ENCODE measurements around the gene SMG6. TPM values are rescaled to one million over a fixed set of nuclear protein-coding genes. Genes with fewer than 3 reads are reported as not detected.

The SMG6 gene
- total RNA-seq, 1 experiment from 2014 or later, result 36.1 TPM

DNA sequence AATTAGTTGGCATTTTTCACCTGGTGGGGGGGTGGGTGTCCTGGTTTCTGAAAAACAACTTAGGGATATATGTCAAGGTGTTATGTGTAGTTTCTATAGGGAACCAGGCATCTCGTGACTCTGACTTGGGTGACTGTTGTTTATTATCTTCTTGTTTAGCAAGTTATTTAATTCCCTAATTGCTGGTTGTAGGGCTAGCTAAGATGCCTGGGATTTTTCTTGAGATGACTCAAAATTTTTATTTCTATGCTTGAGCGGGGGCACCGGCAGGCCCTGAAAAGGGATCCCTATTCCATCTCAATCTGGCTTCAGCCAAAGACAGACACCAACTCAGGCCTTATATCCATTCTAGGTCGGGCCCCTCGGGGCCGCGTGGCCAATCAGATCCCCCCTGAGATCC is 270.4 kb downstream of the SMG6 start:
- no peak for DNase-seq (ENCODE audit: low spot score)
- BruUV-seq (replicated peaks), result no TSS peak
- no peak for TF ChIP-seq EZH2 (IDR thresholded peaks at IDR 0.05; ENCODE audit: borderline replicate concordance, low read depth, low read length, poor library complexity, severe bottlenecking)
- TF ChIP-seq, protein P1, sequence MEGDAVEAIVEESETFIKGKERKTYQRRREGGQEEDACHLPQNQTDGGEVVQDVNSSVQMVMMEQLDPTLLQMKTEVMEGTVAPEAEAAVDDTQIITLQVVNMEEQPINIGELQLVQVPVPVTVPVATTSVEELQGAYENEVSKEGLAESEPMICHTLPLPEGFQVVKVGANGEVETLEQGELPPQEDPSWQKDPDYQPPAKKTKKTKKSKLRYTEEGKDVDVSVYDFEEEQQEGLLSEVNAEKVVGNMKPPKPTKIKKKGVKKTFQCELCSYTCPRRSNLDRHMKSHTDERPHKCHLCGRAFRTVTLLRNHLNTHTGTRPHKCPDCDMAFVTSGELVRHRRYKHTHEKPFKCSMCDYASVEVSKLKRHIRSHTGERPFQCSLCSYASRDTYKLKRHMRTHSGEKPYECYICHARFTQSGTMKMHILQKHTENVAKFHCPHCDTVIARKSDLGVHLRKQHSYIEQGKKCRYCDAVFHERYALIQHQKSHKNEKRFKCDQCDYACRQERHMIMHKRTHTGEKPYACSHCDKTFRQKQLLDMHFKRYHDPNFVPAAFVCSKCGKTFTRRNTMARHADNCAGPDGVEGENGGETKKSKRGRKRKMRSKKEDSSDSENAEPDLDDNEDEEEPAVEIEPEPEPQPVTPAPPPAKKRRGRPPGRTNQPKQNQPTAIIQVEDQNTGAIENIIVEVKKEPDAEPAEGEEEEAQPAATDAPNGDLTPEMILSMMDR (conservative IDR thresholded peaks at IDR 0.05; ENCODE audit: low read depth, low read length), result no peak
- intact Hi-C loops (cut with micrococcal nuclease; ENCODE audit: unreplicated experiment), result loop anchor here (5.0 kb wide), 1 partner anchor 201 kb away; the partner anchor contains the start of gene RPA1
- Histone ChIP-seq H3K9me3 (ENCODE audit: low read depth, low read length, poor library complexity, severe bottlenecking) (no peaks in the 10 kb centered on the region), H3K27me3 (replicated peaks; ENCODE audit: insufficient read depth, low read depth, low read length, poor library complexity) (no peaks in the 10 kb centered on the region), H3K27ac (ENCODE audit: low read depth, low read length, poor library complexity, severe bottlenecking) (peak overlapping the region; percentile 73), H3K36me3 (ENCODE audit: insufficient read depth, low read length, poor library complexity, severe bottlenecking) (peaks cover 8% of the 10 kb centered on the region), H3K4me1 (ENCODE audit: insufficient read depth, low read length, poor library complexity, severe bottlenecking) (peaks cover 36% of the 10 kb centered on the region), H3K4me3 (ENCODE audit: low read depth, low read length, poor library complexity, severe bottlenecking) (no peak overlapping the region)
- POLR2A ChIA-PET (ENCODE audit: low non-redundant PET), result no interaction called here
- CTCF ChIA-PET, result no interaction called here

DNA sequence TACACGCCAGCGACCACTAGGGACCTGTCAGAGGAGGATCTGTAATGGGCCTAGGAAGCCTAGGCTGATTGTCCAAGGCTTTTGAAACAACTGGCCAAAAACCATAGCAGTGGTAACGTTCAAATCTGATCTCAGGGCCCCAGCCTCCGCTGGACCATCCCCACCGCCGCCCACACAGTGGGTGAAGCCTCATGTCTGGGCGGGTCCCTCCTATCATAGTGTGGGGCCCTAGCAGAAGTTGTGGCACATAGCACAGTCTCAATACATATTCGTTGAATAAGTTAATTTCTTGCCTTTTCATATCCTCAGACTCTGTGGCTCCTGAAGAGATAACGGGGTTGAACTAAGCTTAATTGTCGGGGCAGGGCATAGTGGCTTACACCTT is 272.8 kb downstream of the SMG6 start:
- H3K36me3 ChIP-seq (ENCODE audit: insufficient read depth, low read length, poor library complexity, severe bottlenecking), result peaks cover 2% of the 10 kb centered on the region
- TF ChIP-seq, protein P1 (conservative IDR thresholded peaks at IDR 0.05; ENCODE audit: low read depth, low read length), result peak; percentile 62
- TF ChIP-seq EZH2 (IDR thresholded peaks at IDR 0.05; ENCODE audit: borderline replicate concordance, low read depth, low read length, poor library complexity, severe bottlenecking), result no peak
- BruUV-seq (replicated peaks), result TSS peak; percentile 60
- intact Hi-C loops (cut with micrococcal nuclease; ENCODE audit: unreplicated experiment), result loop anchor here (5.0 kb wide), 1 partner anchor 198 kb away; the partner anchor contains the start of gene RPA1
- H3K4me1 ChIP-seq (ENCODE audit: insufficient read depth, low read length, poor library complexity, severe bottlenecking), result peaks cover 48% of the 10 kb centered on the region
- H3K9me3 ChIP-seq (ENCODE audit: low read depth, low read length, poor library complexity, severe bottlenecking), result no peaks in the 10 kb centered on the region
- H3K4me3 ChIP-seq (ENCODE audit: low read depth, low read length, poor library complexity, severe bottlenecking), result peak overlapping the region; percentile 98
- no peak for DNase-seq (ENCODE audit: low spot score)
- POLR2A ChIA-PET (ENCODE audit: low non-redundant PET), result no interaction called here
- peak overlapping the region; percentile 67 for H3K27ac ChIP-seq (ENCODE audit: low read depth, low read length, poor library complexity, severe bottlenecking)
- CTCF ChIA-PET, result interaction anchor here (0.6 kb wide), 1 partner anchor 72 kb away, joined by 11 read pairs; no protein-coding TSS in a partner anchor
- no peaks in the 10 kb centered on the region for H3K27me3 ChIP-seq (replicated peaks; ENCODE audit: insufficient read depth, low read depth, low read length, poor library complexity)

DNA sequence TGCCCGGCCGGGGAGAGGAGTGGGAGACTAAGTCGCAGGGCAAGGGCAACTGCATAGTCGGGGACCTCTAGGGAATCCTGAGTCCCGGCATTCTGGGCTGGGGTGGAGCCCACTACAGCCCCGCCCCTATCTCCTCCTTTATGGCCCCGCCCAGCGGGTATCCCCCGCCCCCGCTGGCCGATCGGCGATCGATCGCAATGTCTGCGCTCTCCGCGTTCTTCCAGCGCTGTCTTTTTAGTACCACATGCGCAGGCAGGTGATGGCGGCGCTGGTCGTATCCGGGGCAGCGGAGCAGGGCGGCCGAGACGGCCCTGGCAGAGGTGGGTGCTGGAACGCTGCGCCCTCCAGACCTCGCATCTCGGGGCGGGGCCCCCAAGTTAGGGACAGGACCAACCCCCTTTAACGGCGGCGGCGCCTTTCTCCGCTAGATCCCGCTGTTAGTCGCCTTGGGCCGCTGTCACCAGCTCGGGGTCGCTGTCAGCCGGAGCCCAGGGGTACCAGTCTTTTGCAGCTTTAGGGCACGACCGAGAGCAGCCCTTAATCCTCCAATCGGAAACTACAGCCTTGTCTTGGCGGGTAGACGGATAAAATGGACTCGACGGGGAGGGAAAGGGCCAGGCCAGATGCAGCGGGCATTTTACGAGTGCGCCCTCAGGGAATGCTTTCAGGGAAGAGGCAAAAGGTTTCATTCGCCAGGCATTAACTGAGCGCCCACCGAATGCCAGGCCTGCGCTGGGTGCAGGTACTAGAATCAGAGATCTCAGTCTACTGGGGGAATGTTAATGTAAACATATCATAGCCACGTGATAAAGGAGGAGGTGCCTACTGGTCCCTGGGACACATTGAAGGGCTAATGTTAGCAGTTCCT is 273.4 kb downstream of the SMG6 start, which contains the start of gene DPH1:
Gene DPH1, plus strand, starts transcription at position 243 of the 868 bp plus-strand sequence. Its CDS starts 17 bp downstream, at position 260.
- no TSS peak for BruUV-seq (replicated peaks)
- no peak for TF ChIP-seq EZH2 (IDR thresholded peaks at IDR 0.05; ENCODE audit: borderline replicate concordance, low read depth, low read length, poor library complexity, severe bottlenecking)
- TF ChIP-seq, protein P1 (conservative IDR thresholded peaks at IDR 0.05; ENCODE audit: low read depth, low read length), result no peak
- peak; percentile 94 for DNase-seq (ENCODE audit: low spot score)

More for the DNA sequence above, 273.4 kb downstream of the SMG6 start, which contains the start of gene DPH1:
- Histone ChIP-seq H3K4me1 (ENCODE audit: insufficient read depth, low read length, poor library complexity, severe bottlenecking) (peaks cover 48% of the 10 kb centered on the region), H3K36me3 (ENCODE audit: insufficient read depth, low read length, poor library complexity, severe bottlenecking) (no peaks in the 10 kb centered on the region), H3K9me3 (ENCODE audit: low read depth, low read length, poor library complexity, severe bottlenecking) (no peaks in the 10 kb centered on the region), H3K27ac (ENCODE audit: low read depth, low read length, poor library complexity, severe bottlenecking) (peak within 1 kb of the TSS; percentile 67), H3K27me3 (replicated peaks; ENCODE audit: insufficient read depth, low read depth, low read length, poor library complexity) (no peaks in the 10 kb centered on the region), H3K4me3 (ENCODE audit: low read depth, low read length, poor library complexity, severe bottlenecking) (peak within 1 kb of the TSS; percentile 98)
- intact Hi-C loops (cut with micrococcal nuclease; ENCODE audit: unreplicated experiment), result loop anchor here (5.0 kb wide), 1 partner anchor 198 kb away; the partner anchor contains the start of gene RPA1
- POLR2A ChIA-PET (ENCODE audit: low non-redundant PET), result no interaction called here
- CTCF ChIA-PET, result no interaction called here
